ENCODE results near the gene SPAG7. TPM values are rescaled to one million over a fixed set of nuclear protein-coding genes. Genes with fewer than 3 reads are reported as not detected.
"Not testable (repeated sequence)": the region's sequence is repeated elsewhere in the genome, so short reads cannot be mapped to it uniquely, and the experiment has no call there.

Gene SPAG7
- total and polyA plus RNA-seq, 4 donors: 63.8 to 101 (median 75.8) TPM

- Histone ChIP-seq H3K4me1 (ENCODE audit: control insufficient read depth in 5 of 5, insufficient read depth in 5 of 5, low read length in 5 of 5) (no peaks in the 10 kb centered on the region), H3K36me3 (ENCODE audit: control insufficient read depth in 4 of 4, insufficient read depth in 4 of 4, low read length in 4 of 4) (no peaks in the 10 kb centered on the region), H3K27ac (ENCODE audit: low read depth in 1 of 2, low read length in 1 of 2) (no peak overlapping the region), H3K9ac (ENCODE audit: insufficient read depth in 1 of 2, low read length in 2 of 2) (no peak overlapping the region), H3K27me3 (ENCODE audit: control insufficient read depth in 3 of 3, insufficient read depth in 3 of 3, low read length in 2 of 3) (no peaks in the 10 kb centered on the region), H3K4me3 (no peak overlapping the region), H3K9me3 (ENCODE audit: control insufficient read depth in 4 of 4, insufficient read depth in 3 of 4, low read length in 3 of 4) (no peaks in the 10 kb centered on the region)
- 68 to 71% methylated on average over 10 of the region's 10 CpGs for WGBS, 2 donors
- no peak for TF ChIP-seq CTCF (IDR thresholded peaks at IDR 0.05; ENCODE audit: control extremely low read depth, extremely low read depth)
- no peak for DNase-seq
- ATAC-seq (ENCODE audit: insufficient read depth, low FRiP score): no peak
Observed at GRCh38 chr17:4920351-4921048, 47.1 kb downstream of the SPAG7 start.

DNA sequence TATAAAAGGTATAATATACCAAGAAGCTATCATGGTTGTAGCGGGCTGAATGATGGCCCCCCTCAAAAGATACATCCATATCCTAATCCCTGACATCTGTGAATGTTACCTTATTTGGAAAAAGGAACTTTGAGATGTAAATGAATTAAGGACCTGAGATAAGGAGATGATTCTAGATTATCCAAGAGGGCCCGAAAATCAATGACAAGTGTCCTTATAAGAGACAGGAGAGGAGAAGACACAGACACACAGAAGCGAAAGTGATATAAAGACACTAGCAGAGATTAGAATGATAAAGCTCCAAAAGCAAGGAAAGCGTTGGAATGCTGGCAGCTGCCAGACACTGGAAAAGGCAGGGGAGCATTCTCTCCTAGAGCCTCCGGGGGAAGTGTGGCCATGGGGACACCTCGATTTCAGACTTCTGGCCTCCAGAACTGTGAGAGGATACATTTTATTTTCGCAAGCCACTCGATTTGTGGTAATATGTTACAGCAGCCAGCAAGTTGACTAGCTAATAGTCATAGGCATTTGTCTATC, 48.0 kb downstream of the SPAG7 start:
- H3K36me3 ChIP-seq (ENCODE audit: control insufficient read depth in 4 of 4, insufficient read depth in 4 of 4, low read length in 4 of 4): no peaks in the 10 kb centered on the region
- no peaks in the 10 kb centered on the region for H3K9me3 ChIP-seq (ENCODE audit: control insufficient read depth in 4 of 4, insufficient read depth in 3 of 4, low read length in 3 of 4)
- no peaks in the 10 kb centered on the region for H3K27me3 ChIP-seq (ENCODE audit: control insufficient read depth in 3 of 3, insufficient read depth in 3 of 3, low read length in 2 of 3)
- no peak overlapping the region for H3K9ac ChIP-seq (ENCODE audit: insufficient read depth in 1 of 2, low read length in 2 of 2)
- ATAC-seq (ENCODE audit: insufficient read depth, low FRiP score): no peak
- no peak overlapping the region for H3K4me3 ChIP-seq
- DNase-seq: no peak
- no peak for TF ChIP-seq CTCF (IDR thresholded peaks at IDR 0.05; ENCODE audit: control extremely low read depth, extremely low read depth)
- H3K27ac ChIP-seq (ENCODE audit: low read depth in 1 of 2, low read length in 1 of 2): no peak overlapping the region
- no peaks in the 10 kb centered on the region for H3K4me1 ChIP-seq (ENCODE audit: control insufficient read depth in 5 of 5, insufficient read depth in 5 of 5, low read length in 5 of 5)
- 62 to 71% methylated on average over 8 of the region's 8 CpGs for WGBS, 2 donors

- not testable (repeated sequence) for H3K36me3 ChIP-seq (ENCODE audit: control insufficient read depth in 4 of 4, insufficient read depth in 4 of 4, low read length in 4 of 4); H3K9ac ChIP-seq (ENCODE audit: insufficient read depth in 1 of 2, low read length in 2 of 2); H3K4me3 ChIP-seq; H3K4me1 ChIP-seq (ENCODE audit: control insufficient read depth in 5 of 5, insufficient read depth in 5 of 5, low read length in 5 of 5); ATAC-seq (ENCODE audit: insufficient read depth, low FRiP score); H3K27me3 ChIP-seq (ENCODE audit: control insufficient read depth in 3 of 3, insufficient read depth in 3 of 3, low read length in 2 of 3); H3K27ac ChIP-seq (ENCODE audit: low read depth in 1 of 2, low read length in 1 of 2); DNase-seq; H3K9me3 ChIP-seq (ENCODE audit: control insufficient read depth in 4 of 4, insufficient read depth in 3 of 4, low read length in 3 of 4)
- WGBS, 2 donors: 92 to 94% methylated on average over 4 of the region's 4 CpGs
Observed at GRCh38 chr17:4914551-4914950, 53.1 kb downstream of the SPAG7 start.

- 80 to 84% methylated on average over 1 of the region's 1 CpG for WGBS, 2 donors
- H3K9me3 ChIP-seq (ENCODE audit: control insufficient read depth in 4 of 4, insufficient read depth in 3 of 4, low read length in 3 of 4): no peaks in the 10 kb centered on the region
- H3K27me3 ChIP-seq (ENCODE audit: control insufficient read depth in 3 of 3, insufficient read depth in 3 of 3, low read length in 2 of 3): no peaks in the 10 kb centered on the region
- H3K27ac ChIP-seq (ENCODE audit: low read depth in 1 of 2, low read length in 1 of 2): no peak overlapping the region
- H3K9ac ChIP-seq (ENCODE audit: insufficient read depth in 1 of 2, low read length in 2 of 2): no peak overlapping the region
- ATAC-seq (ENCODE audit: insufficient read depth, low FRiP score): no peak
- H3K4me3 ChIP-seq: no peak overlapping the region
- no peak for TF ChIP-seq CTCF (IDR thresholded peaks at IDR 0.05; ENCODE audit: control extremely low read depth, extremely low read depth)
- no peaks in the 10 kb centered on the region for H3K36me3 ChIP-seq (ENCODE audit: control insufficient read depth in 4 of 4, insufficient read depth in 4 of 4, low read length in 4 of 4)
- peaks cover 0 to 4% (median 0%) of the 10 kb centered on the region in 5 donors for H3K4me1 ChIP-seq (ENCODE audit: control insufficient read depth in 5 of 5, insufficient read depth in 5 of 5, low read length in 5 of 5)
- no peak for DNase-seq
Observed at GRCh38 chr17:4913994-4914393, 53.6 kb downstream of the SPAG7 start.

Small RNAs within 50 kb of the gene (small RNA-seq; reads per million reads assigned to genes)
- gene MIR6864 (ENCODE audit: low replicate concordance): not detected
- not detected for gene MIR6865 (ENCODE audit: low replicate concordance)

Other genes with a start within 250 kb of the SPAG7 start
- gene MED11, start 236.4 kb downstream of the SPAG7 start, total RNA-seq: 10 to 100 TPM; 14.3 to 27.3 TPM
- gene MED11, start 236.4 kb downstream of the SPAG7 start, polyA plus RNA-seq: 10 to 100 TPM; 31.4 to 48.5 TPM
- gene ZMYND15, start 228.0 kb downstream of the SPAG7 start, total RNA-seq: 1 to 10 TPM; 2.3 to 9.0 TPM
- gene ZMYND15, start 228.0 kb downstream of the SPAG7 start, polyA plus RNA-seq: 1 to 10 TPM; 6.6 to 9.7 TPM
- gene CXCL16, start 227.9 kb downstream of the SPAG7 start, total RNA-seq: 100 to 1,000 TPM in 1 of 2 donors, 10 to 100 TPM in 1; 32.7 to 139 TPM
- gene CXCL16, start 227.9 kb downstream of the SPAG7 start, polyA plus RNA-seq: 100 to 1,000 TPM in 1 of 2 donors, 10 to 100 TPM in 1; 82.3 to 252 TPM
- gene TM4SF5, start 195.9 kb downstream of the SPAG7 start, total RNA-seq: not detected
- not detected for gene TM4SF5, start 195.9 kb downstream of the SPAG7 start, polyA plus RNA-seq
- gene VMO1, start 181.5 kb downstream of the SPAG7 start, total RNA-seq: 10 to 100 TPM in 1 of 2 donors, 1 to 10 TPM in 1; 2.1 to 14.0 TPM
- gene VMO1, start 181.5 kb downstream of the SPAG7 start, polyA plus RNA-seq: 10 to 100 TPM; 21.3 to 21.8 TPM
- gene GLTPD2, start 178.9 kb downstream of the SPAG7 start, total RNA-seq: under 1 TPM in 1 of 2 donors, not detected in 1; 0.34 TPM
- under 1 TPM in 1 of 2 donors, not detected in 1; 0.41 TPM for gene GLTPD2, start 178.9 kb downstream of the SPAG7 start, polyA plus RNA-seq
- gene PSMB6, start 171.7 kb downstream of the SPAG7 start, total RNA-seq: 100 to 1,000 TPM in 1 of 2 donors, 10 to 100 TPM in 1; 63.7 to 141 TPM
- 100 to 1,000 TPM; 172 to 237 TPM for gene PSMB6, start 171.7 kb downstream of the SPAG7 start, polyA plus RNA-seq
- gene PLD2, start 160.7 kb downstream of the SPAG7 start, total RNA-seq: 10 to 100 TPM; 27.1 to 42.3 TPM
- 10 to 100 TPM; 18.0 to 22.4 TPM for gene PLD2, start 160.7 kb downstream of the SPAG7 start, polyA plus RNA-seq
- 10 to 100 TPM; 39.2 to 95.4 TPM for gene MINK1, start 134.5 kb downstream of the SPAG7 start, total RNA-seq
- 10 to 100 TPM; 36.5 to 62.8 TPM for gene MINK1, start 134.5 kb downstream of the SPAG7 start, polyA plus RNA-seq
- gene C17orf107, start 68.3 kb downstream of the SPAG7 start, total RNA-seq: 1 to 10 TPM; 2.8 to 4.5 TPM
- gene C17orf107, start 68.3 kb downstream of the SPAG7 start, polyA plus RNA-seq: 1 to 10 TPM; 1.3 to 2.7 TPM
- 1 to 10 TPM in 1 of 2 donors, under 1 TPM in 1; 0.77 to 1.2 TPM for gene CHRNE, start 64.7 kb downstream of the SPAG7 start, total RNA-seq
- 1 to 10 TPM in 1 of 2 donors, under 1 TPM in 1; 0.61 to 2.3 TPM for gene CHRNE, start 64.7 kb downstream of the SPAG7 start, polyA plus RNA-seq
- gene GP1BA, start 35.5 kb downstream of the SPAG7 start, total RNA-seq: under 1 TPM; 0.18 to 0.94 TPM
- gene GP1BA, start 35.5 kb downstream of the SPAG7 start, polyA plus RNA-seq: 1 to 10 TPM in 1 of 2 donors, under 1 TPM in 1; 0.26 to 1.4 TPM
- gene SLC25A11, start 27.8 kb downstream of the SPAG7 start, total RNA-seq: 10 to 100 TPM; 34.8 to 65.8 TPM
- 10 to 100 TPM; 42.5 to 72.1 TPM for gene SLC25A11, start 27.8 kb downstream of the SPAG7 start, polyA plus RNA-seq
- 100 to 1,000 TPM in 1 of 2 donors, 10 to 100 TPM in 1; 30.8 to 107 TPM for gene RNF167, start 27.5 kb downstream of the SPAG7 start, total RNA-seq
- 100 to 1,000 TPM in 1 of 2 donors, 10 to 100 TPM in 1; 86.7 to 142 TPM for gene RNF167, start 27.5 kb downstream of the SPAG7 start, polyA plus RNA-seq
- 100 to 1,000 TPM; 461 to 827 TPM for gene PFN1, start 19.3 kb downstream of the SPAG7 start, total RNA-seq
- gene PFN1, start 19.3 kb downstream of the SPAG7 start, polyA plus RNA-seq: 1,000 to 10,000 TPM in 1 of 2 donors, 100 to 1,000 TPM in 1; 671 to 2,264 TPM
- gene ENO3, start 16.7 kb downstream of the SPAG7 start, total RNA-seq: 10 to 100 TPM in 1 of 2 donors, 1 to 10 TPM in 1; 3.3 to 10.7 TPM
- gene ENO3, start 16.7 kb downstream of the SPAG7 start, polyA plus RNA-seq: 1 to 10 TPM; 7.2 to 9.3 TPM
- 10 to 100 TPM; 15.0 to 53.4 TPM for gene CAMTA2, start 19.9 kb upstream of the SPAG7 start, total RNA-seq
- gene CAMTA2, start 19.9 kb upstream of the SPAG7 start, polyA plus RNA-seq: 10 to 100 TPM; 45.8 to 66.3 TPM
- 1 to 10 TPM; 1.9 to 2.0 TPM for gene INCA1, start 29.7 kb upstream of the SPAG7 start, total RNA-seq
- gene INCA1, start 29.7 kb upstream of the SPAG7 start, polyA plus RNA-seq: 1 to 10 TPM in 1 of 2 donors, under 1 TPM in 1; 0.89 to 3.4 TPM
- gene KIF1C, start 30.1 kb upstream of the SPAG7 start, total RNA-seq: 100 to 1,000 TPM in 1 of 2 donors, 10 to 100 TPM in 1; 48.0 to 190 TPM
- gene KIF1C, start 30.1 kb upstream of the SPAG7 start, polyA plus RNA-seq: 10 to 100 TPM; 61.8 to 89.8 TPM
- 1 to 10 TPM in 1 of 2 donors, under 1 TPM in 1; 0.54 to 1.3 TPM for gene SLC52A1, start 67.6 kb upstream of the SPAG7 start, total RNA-seq
- under 1 TPM; 0.47 to 0.71 TPM for gene SLC52A1, start 67.6 kb upstream of the SPAG7 start, polyA plus RNA-seq
- gene ZFP3, start 110.7 kb upstream of the SPAG7 start, total RNA-seq: 1 to 10 TPM; 4.8 to 7.3 TPM
- 1 to 10 TPM; 2.3 to 2.6 TPM for gene ZFP3, start 110.7 kb upstream of the SPAG7 start, polyA plus RNA-seq
- 10 to 100 TPM in 1 of 2 donors, 1 to 10 TPM in 1; 9.6 to 14.1 TPM for gene ZNF232, start 144.1 kb upstream of the SPAG7 start, total RNA-seq
- gene ZNF232, start 144.1 kb upstream of the SPAG7 start, polyA plus RNA-seq: 1 to 10 TPM; 6.8 to 9.4 TPM
- under 1 TPM; 0.31 to 0.46 TPM for gene USP6, start 148.2 kb upstream of the SPAG7 start, total RNA-seq
- gene USP6, start 148.2 kb upstream of the SPAG7 start, polyA plus RNA-seq: under 1 TPM; 0.05 to 0.10 TPM
- gene ZNF594, start 224.1 kb upstream of the SPAG7 start, total RNA-seq: 10 to 100 TPM in 1 of 2 donors, 1 to 10 TPM in 1; 7.9 to 14.4 TPM
- 1 to 10 TPM; 1.6 to 2.1 TPM for gene ZNF594, start 224.1 kb upstream of the SPAG7 start, polyA plus RNA-seq

All from lung (tissue), 13 donors.